ENCODE results near the gene ARSI. TPM values are rescaled to one million over a fixed set of nuclear protein-coding genes. Genes with fewer than 3 reads are reported as not detected.

The ARSI gene
- total RNA-seq, 1 donor from 2014 or later, result not detected

DNA sequence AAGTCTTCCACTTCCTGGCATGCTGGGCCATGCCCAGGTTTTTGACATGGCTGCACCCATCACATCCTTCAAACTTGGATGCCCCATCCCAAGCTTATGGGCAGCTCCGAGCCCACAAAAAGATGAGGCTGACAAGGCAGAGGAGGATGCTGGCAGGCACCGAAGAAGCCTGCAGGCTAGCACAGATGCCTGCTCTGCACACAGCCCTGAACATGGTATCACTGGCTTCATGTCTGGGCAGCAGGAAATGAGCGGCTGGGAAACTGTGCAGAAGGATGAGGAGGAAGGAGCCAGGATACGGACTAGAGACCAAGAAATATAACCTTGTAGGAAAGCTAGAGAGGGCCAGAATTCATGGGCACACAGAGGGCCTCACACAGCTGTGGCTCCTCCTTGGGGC is 27.9 kb downstream of the ARSI start:
- no peak overlapping the region for H3K4me3 Mint-ChIP-seq (ENCODE audit: low read depth)

DNA sequence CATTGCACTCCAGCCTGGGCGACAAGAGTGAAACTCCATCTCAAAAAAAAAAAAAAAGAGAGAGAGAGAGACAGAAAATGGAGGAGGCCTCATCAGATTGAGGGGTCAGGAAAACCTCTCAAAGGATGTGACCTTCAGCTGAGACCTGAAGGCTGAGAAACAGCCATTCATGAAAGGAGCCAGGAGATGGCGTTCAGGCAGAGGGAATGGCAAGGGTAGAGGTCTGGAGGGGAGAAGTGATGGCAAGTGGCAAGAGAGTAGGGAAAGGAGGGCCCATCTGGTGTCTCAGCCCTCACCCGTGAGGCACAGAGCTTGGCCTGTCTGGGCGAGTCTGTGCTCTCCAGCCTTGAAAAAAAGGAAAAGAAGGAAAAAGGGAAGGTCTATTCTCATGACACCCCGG is 30.2 kb downstream of the ARSI start:
- no peak overlapping the region for H3K27ac Mint-ChIP-seq
- H3K9me3 Mint-ChIP-seq (ENCODE audit: low read depth), result no peaks in the 10 kb centered on the region
- peaks cover 5% of the 10 kb centered on the region for H3K4me1 Mint-ChIP-seq (ENCODE audit: low read depth)
- no peaks in the 10 kb centered on the region for H3K36me3 Mint-ChIP-seq (ENCODE audit: insufficient read depth)
- H3K4me3 Mint-ChIP-seq (ENCODE audit: low read depth), result no peak overlapping the region
- no peak for DNase-seq (ENCODE audit: low spot score, unreplicated experiment)
- peaks cover 19% of the 10 kb centered on the region for H3K27me3 Mint-ChIP-seq
- TF ChIP-seq, protein P1, sequence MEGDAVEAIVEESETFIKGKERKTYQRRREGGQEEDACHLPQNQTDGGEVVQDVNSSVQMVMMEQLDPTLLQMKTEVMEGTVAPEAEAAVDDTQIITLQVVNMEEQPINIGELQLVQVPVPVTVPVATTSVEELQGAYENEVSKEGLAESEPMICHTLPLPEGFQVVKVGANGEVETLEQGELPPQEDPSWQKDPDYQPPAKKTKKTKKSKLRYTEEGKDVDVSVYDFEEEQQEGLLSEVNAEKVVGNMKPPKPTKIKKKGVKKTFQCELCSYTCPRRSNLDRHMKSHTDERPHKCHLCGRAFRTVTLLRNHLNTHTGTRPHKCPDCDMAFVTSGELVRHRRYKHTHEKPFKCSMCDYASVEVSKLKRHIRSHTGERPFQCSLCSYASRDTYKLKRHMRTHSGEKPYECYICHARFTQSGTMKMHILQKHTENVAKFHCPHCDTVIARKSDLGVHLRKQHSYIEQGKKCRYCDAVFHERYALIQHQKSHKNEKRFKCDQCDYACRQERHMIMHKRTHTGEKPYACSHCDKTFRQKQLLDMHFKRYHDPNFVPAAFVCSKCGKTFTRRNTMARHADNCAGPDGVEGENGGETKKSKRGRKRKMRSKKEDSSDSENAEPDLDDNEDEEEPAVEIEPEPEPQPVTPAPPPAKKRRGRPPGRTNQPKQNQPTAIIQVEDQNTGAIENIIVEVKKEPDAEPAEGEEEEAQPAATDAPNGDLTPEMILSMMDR (IDR thresholded peaks at IDR 0.05; ENCODE audit: unreplicated experiment), result peak; percentile 40

More for the DNA sequence above, 27.9 kb downstream of the ARSI start:
- Mint-ChIP-seq H3K27ac (no peak overlapping the region), H3K9me3 (ENCODE audit: low read depth) (no peaks in the 10 kb centered on the region), H3K4me1 (ENCODE audit: low read depth) (no peaks in the 10 kb centered on the region), H3K27me3 (peaks cover 25% of the 10 kb centered on the region), H3K36me3 (ENCODE audit: insufficient read depth) (no peaks in the 10 kb centered on the region)
- TF ChIP-seq, protein P1 (IDR thresholded peaks at IDR 0.05; ENCODE audit: unreplicated experiment), result no peak
- no peak for DNase-seq (ENCODE audit: low spot score, unreplicated experiment)

DNA sequence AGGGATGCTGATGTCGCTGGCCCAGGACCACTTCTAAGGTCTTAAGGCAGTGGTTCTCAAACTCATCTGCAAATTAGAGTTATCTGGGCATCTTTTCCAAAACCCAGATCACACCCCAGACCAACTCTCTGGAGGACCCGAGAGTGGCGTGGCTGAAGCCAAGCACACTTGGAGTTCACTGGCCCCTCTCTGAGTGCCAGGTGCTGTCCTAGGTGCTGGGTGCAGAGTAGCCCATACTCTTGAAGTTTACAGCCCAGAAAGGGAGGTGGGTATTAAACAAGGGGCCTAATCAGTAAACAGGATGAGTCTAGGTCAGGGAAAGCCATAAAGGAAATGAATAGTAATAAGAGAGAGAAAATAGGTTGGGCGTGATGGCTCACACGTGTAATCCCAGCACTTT is 30.8 kb downstream of the ARSI start:
- H3K36me3 Mint-ChIP-seq (ENCODE audit: insufficient read depth), result no peaks in the 10 kb centered on the region

DNA sequence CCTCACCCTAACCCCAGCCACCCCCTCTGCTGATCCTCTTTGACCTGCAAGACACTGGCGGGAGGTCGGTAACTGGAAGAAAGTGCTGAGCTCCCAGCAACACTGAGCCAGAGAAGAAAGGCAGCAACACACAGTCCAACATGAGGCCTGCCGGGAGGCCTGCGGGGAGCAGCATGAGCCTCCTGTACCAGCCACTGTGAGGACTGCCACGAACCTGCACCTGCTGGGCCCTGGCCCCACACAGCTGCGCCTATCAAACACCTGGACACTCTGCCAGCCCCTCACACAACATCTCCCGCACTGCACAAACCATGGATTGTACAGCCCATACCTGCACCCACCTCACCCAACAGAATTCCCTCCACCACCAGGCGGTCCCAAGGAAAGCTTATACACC is 31.4 kb downstream of the ARSI start:
- Mint-ChIP-seq H3K27ac (peak overlapping the region; percentile 51), H3K4me3 (ENCODE audit: low read depth) (no peak overlapping the region), H3K4me1 (ENCODE audit: low read depth) (peaks cover 16% of the 10 kb centered on the region), H3K36me3 (ENCODE audit: insufficient read depth) (no peaks in the 10 kb centered on the region), H3K27me3 (peaks cover 12% of the 10 kb centered on the region), H3K9me3 (ENCODE audit: low read depth) (no peaks in the 10 kb centered on the region)
- no peak for DNase-seq (ENCODE audit: low spot score, unreplicated experiment)
- TF ChIP-seq, protein P1 (IDR thresholded peaks at IDR 0.05; ENCODE audit: unreplicated experiment), result no peak

More for the DNA sequence above, 30.8 kb downstream of the ARSI start:
- DNase-seq (ENCODE audit: low spot score, unreplicated experiment), result no peak
- H3K4me3 Mint-ChIP-seq (ENCODE audit: low read depth), result no peak overlapping the region
- H3K27ac Mint-ChIP-seq, result no peak overlapping the region
- H3K4me1 Mint-ChIP-seq (ENCODE audit: low read depth), result peaks cover 10% of the 10 kb centered on the region
- TF ChIP-seq, protein P1 (IDR thresholded peaks at IDR 0.05; ENCODE audit: unreplicated experiment), result no peak
- peaks cover 16% of the 10 kb centered on the region for H3K27me3 Mint-ChIP-seq
- H3K9me3 Mint-ChIP-seq (ENCODE audit: low read depth), result no peaks in the 10 kb centered on the region

DNA sequence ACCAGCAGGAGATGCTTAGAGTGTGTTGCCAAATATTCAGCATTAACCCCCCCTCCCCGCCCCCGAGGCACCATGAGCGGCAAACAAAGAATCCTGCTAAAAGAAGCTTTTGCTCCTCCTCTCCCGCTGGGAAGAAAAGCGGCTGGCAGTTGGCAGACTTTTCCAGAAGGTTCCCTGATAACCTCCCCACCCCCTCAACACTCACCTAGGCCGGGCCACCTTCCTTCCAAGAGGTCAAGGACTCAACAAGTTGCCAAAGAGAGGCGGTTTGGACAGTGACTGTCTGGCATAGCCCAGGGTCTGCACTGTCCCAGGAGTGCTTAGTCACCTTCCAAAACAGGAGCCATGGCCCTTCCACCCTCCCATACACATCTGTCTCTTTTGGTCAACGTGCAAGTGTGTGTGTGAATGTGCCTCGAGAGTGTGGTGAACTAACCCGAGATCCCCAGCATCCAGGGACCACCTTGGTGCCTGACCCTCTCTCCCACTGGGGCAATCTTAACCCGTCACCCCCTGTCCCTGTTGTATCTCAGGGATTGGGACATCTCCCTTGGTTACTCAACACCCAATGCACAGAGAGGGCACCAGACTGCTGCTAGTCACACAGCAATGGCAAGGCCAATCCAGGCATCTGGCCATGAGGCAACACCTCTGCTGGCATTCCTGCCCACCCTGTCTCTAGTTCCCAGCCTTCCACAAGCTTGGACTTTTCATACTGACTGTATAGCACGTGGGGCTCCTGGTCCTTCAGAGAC is 32.0 kb downstream of the ARSI start:
- H3K27ac Mint-ChIP-seq, result no peak overlapping the region
- DNase-seq (ENCODE audit: low spot score, unreplicated experiment), result no peak
- no peaks in the 10 kb centered on the region for H3K9me3 Mint-ChIP-seq (ENCODE audit: low read depth)
- H3K4me1 Mint-ChIP-seq (ENCODE audit: low read depth), result peaks cover 16% of the 10 kb centered on the region
- no peak overlapping the region for H3K4me3 Mint-ChIP-seq (ENCODE audit: low read depth)
- peaks cover 10% of the 10 kb centered on the region for H3K27me3 Mint-ChIP-seq
- TF ChIP-seq, protein P1 (IDR thresholded peaks at IDR 0.05; ENCODE audit: unreplicated experiment), result no peak
- no peaks in the 10 kb centered on the region for H3K36me3 Mint-ChIP-seq (ENCODE audit: insufficient read depth)

All from progenitor cell of endocrine pancreas (in vitro differentiated cells).